GM19452 (cell line): ENCODE data around the gene PCGF1.
"Not testable (repeated sequence)": the region's sequence is repeated elsewhere in the genome, so short reads cannot be mapped to it uniquely, and the experiment has no call there.

Experiments used
- ATAC-seq: cut with Tn5 transposase; IDR thresholded peaks from one replicate; pipeline ENCODE4 v1.9.1; 2021; ENCODE audit not compliant: unreplicated experiment

PCGF1 gene

GRCh38 chr2:74499940-74500577 lies 7.4 kb downstream of the PCGF1 start:
- no peak for ATAC-seq

- ATAC-seq = no peak
Observed at GRCh38 chr2:74499267-74499939, 8.1 kb downstream of the PCGF1 start, which contains the start of gene LBX2. TSS of gene LBX2 (minus strand) at chr2:74499603. CDS start at chr2:74499537, 66 bp downstream.

GRCh38 chr2:74498500-74499266 lies 8.8 kb downstream of the PCGF1 start:
- ATAC-seq = no peak

GRCh38 chr2:74497777-74498499 lies 9.6 kb downstream of the PCGF1 start:
- ATAC-seq = no peak

GRCh38 chr2:74496997-74497776 lies 10.3 kb downstream of the PCGF1 start:
- no peak for ATAC-seq

GRCh38 chr2:74495440-74495839 lies 12.1 kb downstream of the PCGF1 start:
- no peak for ATAC-seq

- ATAC-seq = no peak
Observed at GRCh38 chr2:74493546-74493945, 13.9 kb downstream of the PCGF1 start.

GRCh38 chr2:74491648-74492544 lies 15.6 kb downstream of the PCGF1 start:
- no peak for ATAC-seq

- ATAC-seq = no peak
Observed at GRCh38 chr2:74489906-74490305, 17.6 kb downstream of the PCGF1 start.

- ATAC-seq = no peak
Observed at GRCh38 chr2:74488643-74489481, 18.6 kb downstream of the PCGF1 start.

GRCh38 chr2:74486141-74486540 lies 21.4 kb downstream of the PCGF1 start:
- ATAC-seq = no peak

- not testable (repeated sequence) for ATAC-seq
Observed at GRCh38 chr2:74483675-74484164, 23.8 kb downstream of the PCGF1 start.

- ATAC-seq = peak; percentile 91
Observed at GRCh38 chr2:74482801-74483674, 24.5 kb downstream of the PCGF1 start, which contains the start of the genes CCDC142 and TTC31. TSS of gene CCDC142 (minus strand) at chr2:74482998. CDS start at chr2:74482837, 161 bp downstream. TSS of gene TTC31 (plus strand) at chr2:74483081. CDS start at chr2:74483096, 15 bp downstream.

GRCh38 chr2:74481961-74482800 lies 25.3 kb downstream of the PCGF1 start:
- peak; percentile 41 for ATAC-seq

GRCh38 chr2:74481431-74481830 lies 26.1 kb downstream of the PCGF1 start:
- no peak for ATAC-seq

GRCh38 chr2:74474899-74475298 lies 32.6 kb downstream of the PCGF1 start:
- no peak for ATAC-seq
